Measurements from ENCODE around the gene SRSF5. TPM values are rescaled to one million over a fixed set of nuclear protein-coding genes. Genes with fewer than 3 reads are reported as not detected.

The SRSF5 gene
- total and polyA plus RNA-seq, 2 of the 13 experiments (the other 11 are each of a cell fraction or from before 2014, with no cell fraction given) = 189 to 277 TPM

GRCh38 chr14:69792887-69793421 lies 26.0 kb downstream of the SRSF5 start (continued):
- TF ChIP-seq ZNF720 (CRISPR knock-in tag; IDR thresholded peaks at IDR 0.05) (no peak), NFE2 (CRISPR knock-in tag; IDR thresholded peaks at IDR 0.05) (no peak), GATA4 (IDR thresholded peaks at IDR 0.05; ENCODE audit: borderline replicate concordance, low read depth) (no peak), ARID2 (CRISPR knock-in tag; IDR thresholded peaks at IDR 0.05; ENCODE audit: borderline replicate concordance) (no peak), IRF9 (CRISPR knock-in tag; IDR thresholded peaks at IDR 0.05; ENCODE audit: borderline replicate concordance) (no peak), CBX5 (CRISPR knock-in tag; IDR thresholded peaks at IDR 0.05; ENCODE audit: borderline replicate concordance) (no peak), GTF3A (CRISPR knock-in tag; conservative IDR thresholded peaks at IDR 0.05) (no peak), ZNF766 (CRISPR knock-in tag; IDR thresholded peaks at IDR 0.05; ENCODE audit: borderline replicate concordance) (no peak), SIN3A (IDR thresholded peaks at IDR 0.05; ENCODE audit: borderline replicate concordance, low read depth, low read length) (no peak), NCOR1 (IDR thresholded peaks at IDR 0.05; ENCODE audit: borderline replicate concordance, low read length) (peak; percentile 66; the same call in 1 of the 2 replicates), IKZF5 (CRISPR knock-in tag; IDR thresholded peaks at IDR 0.05) (peak; percentile 40; the same call in 1 of the 2 replicates), RCOR2 (CRISPR knock-in tag; IDR thresholded peaks at IDR 0.05) (peak; percentile 37; the same call in 1 of the 2 replicates), SP140L (CRISPR knock-in tag; IDR thresholded peaks at IDR 0.05; ENCODE audit: borderline replicate concordance) (no peak), RARA (CRISPR knock-in tag; IDR thresholded peaks at IDR 0.05) (peak; percentile 94), NPAS2 (CRISPR knock-in tag; IDR thresholded peaks at IDR 0.05; ENCODE audit: borderline replicate concordance) (no peak), KLF12 (CRISPR knock-in tag; IDR thresholded peaks at IDR 0.05; ENCODE audit: borderline replicate concordance) (no peak)
- TF ChIP-seq, protein P1, sequence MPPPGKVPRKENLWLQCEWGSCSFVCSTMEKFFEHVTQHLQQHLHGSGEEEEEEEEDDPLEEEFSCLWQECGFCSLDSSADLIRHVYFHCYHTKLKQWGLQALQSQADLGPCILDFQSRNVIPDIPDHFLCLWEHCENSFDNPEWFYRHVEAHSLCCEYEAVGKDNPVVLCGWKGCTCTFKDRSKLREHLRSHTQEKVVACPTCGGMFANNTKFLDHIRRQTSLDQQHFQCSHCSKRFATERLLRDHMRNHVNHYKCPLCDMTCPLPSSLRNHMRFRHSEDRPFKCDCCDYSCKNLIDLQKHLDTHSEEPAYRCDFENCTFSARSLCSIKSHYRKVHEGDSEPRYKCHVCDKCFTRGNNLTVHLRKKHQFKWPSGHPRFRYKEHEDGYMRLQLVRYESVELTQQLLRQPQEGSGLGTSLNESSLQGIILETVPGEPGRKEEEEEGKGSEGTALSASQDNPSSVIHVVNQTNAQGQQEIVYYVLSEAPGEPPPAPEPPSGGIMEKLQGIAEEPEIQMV (CRISPR knock-in tag; IDR thresholded peaks at IDR 0.05; ENCODE audit: low read depth) = no peak
- TF ChIP-seq, protein P2, sequence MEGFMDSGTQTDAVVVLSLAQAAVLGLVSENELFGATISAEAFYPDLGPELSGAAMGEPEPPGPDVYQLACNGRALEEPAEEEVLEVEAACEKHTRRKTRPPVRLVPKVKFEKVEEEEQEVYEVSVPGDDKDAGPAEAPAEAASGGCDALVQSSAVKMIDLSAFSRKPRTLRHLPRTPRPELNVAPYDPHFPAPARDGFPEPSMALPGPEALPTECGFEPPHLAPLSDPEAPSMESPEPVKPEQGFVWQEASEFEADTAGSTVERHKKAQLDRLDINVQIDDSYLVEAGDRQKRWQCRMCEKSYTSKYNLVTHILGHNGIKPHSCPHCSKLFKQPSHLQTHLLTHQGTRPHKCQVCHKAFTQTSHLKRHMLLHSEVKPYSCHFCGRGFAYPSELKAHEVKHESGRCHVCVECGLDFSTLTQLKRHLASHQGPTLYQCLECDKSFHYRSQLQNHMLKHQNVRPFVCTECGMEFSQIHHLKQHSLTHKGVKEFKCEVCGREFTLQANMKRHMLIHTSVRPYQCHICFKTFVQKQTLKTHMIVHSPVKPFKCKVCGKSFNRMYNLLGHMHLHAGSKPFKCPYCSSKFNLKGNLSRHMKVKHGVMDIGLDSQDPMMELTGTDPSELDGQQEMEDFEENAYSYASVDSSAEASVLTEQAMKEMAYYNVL (CRISPR knock-in tag; IDR thresholded peaks at IDR 0.05; ENCODE audit: borderline replicate concordance) = no peak
- TF ChIP-seq, protein P3, sequence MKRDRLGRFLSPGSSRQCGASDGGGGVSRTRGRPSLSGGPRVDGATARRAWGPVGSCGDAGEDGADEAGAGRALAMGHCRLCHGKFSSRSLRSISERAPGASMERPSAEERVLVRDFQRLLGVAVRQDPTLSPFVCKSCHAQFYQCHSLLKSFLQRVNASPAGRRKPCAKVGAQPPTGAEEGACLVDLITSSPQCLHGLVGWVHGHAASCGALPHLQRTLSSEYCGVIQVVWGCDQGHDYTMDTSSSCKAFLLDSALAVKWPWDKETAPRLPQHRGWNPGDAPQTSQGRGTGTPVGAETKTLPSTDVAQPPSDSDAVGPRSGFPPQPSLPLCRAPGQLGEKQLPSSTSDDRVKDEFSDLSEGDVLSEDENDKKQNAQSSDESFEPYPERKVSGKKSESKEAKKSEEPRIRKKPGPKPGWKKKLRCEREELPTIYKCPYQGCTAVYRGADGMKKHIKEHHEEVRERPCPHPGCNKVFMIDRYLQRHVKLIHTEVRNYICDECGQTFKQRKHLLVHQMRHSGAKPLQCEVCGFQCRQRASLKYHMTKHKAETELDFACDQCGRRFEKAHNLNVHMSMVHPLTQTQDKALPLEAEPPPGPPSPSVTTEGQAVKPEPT (CRISPR knock-in tag; IDR thresholded peaks at IDR 0.05; ENCODE audit: low read depth) = no peak
- TF ChIP-seq, protein P4, sequence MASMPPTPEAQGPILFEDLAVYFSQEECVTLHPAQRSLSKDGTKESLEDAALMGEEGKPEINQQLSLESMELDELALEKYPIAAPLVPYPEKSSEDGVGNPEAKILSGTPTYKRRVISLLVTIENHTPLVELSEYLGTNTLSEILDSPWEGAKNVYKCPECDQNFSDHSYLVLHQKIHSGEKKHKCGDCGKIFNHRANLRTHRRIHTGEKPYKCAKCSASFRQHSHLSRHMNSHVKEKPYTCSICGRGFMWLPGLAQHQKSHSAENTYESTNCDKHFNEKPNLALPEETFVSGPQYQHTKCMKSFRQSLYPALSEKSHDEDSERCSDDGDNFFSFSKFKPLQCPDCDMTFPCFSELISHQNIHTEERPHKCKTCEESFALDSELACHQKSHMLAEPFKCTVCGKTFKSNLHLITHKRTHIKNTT (CRISPR knock-in tag; IDR thresholded peaks at IDR 0.05) = no peak

Data from HepG2 (cell line).